ENCODE data around the gene ELAVL4.

Gene ELAVL4

DNA sequence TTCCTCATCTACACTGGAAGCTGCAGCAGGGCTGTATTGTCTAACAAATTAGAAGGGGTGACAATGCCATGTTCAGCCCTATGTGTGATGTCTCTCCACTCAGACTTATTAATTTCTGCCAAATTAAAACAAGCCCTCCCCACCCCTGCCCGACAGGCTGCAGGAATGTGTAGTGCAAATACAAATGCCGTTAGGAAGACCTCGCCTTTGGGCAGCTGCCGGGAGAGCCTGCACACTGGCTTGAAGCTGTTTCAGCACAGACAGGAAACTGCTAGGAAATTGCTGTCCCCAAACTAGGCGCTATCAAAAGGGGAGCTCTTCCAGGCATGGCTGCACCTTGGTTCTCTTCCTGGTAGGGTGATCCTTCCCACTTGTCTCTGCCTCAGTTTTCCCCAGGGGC, 135.2 kb downstream of the ELAVL4 start:
- in situ Hi-C loops (cut with MboI; ENCODE audit: low sequenced_read_pairs, unreplicated experiment) = no loop called here
- DNase-seq (ENCODE audit: low spot score) = no peak
- TF ChIP-seq, protein P1, sequence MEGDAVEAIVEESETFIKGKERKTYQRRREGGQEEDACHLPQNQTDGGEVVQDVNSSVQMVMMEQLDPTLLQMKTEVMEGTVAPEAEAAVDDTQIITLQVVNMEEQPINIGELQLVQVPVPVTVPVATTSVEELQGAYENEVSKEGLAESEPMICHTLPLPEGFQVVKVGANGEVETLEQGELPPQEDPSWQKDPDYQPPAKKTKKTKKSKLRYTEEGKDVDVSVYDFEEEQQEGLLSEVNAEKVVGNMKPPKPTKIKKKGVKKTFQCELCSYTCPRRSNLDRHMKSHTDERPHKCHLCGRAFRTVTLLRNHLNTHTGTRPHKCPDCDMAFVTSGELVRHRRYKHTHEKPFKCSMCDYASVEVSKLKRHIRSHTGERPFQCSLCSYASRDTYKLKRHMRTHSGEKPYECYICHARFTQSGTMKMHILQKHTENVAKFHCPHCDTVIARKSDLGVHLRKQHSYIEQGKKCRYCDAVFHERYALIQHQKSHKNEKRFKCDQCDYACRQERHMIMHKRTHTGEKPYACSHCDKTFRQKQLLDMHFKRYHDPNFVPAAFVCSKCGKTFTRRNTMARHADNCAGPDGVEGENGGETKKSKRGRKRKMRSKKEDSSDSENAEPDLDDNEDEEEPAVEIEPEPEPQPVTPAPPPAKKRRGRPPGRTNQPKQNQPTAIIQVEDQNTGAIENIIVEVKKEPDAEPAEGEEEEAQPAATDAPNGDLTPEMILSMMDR (IDR thresholded peaks at IDR 0.05; ENCODE audit: borderline replicate concordance, control extremely low read depth, extremely low read depth, insufficient read depth, missing control alignments) = no peak

DNA sequence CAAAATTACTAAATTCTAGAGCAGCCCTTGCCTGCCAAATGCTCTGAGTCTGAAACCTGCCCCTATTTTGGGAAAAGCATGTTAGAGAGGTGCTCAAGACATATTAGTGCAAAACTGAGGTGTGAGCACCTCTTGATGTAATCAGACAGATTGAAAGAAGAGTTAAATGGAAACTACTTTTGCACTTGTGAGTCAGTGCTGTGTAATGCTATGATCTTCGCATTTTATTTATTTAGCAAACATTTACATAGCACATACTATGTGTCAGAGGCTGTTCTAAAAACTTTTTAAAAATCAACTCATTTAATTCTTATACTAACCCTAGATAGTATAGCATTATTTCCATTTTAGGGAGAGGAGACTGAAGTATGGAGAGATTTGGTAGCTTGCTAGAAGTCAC, 138.1 kb downstream of the ELAVL4 start:
- in situ Hi-C loops (cut with MboI; ENCODE audit: low sequenced_read_pairs, unreplicated experiment) = no loop called here
- no peak for DNase-seq (ENCODE audit: low spot score)
- TF ChIP-seq, protein P1 (IDR thresholded peaks at IDR 0.05; ENCODE audit: borderline replicate concordance, control extremely low read depth, extremely low read depth, insufficient read depth, missing control alignments) = no peak

DNA sequence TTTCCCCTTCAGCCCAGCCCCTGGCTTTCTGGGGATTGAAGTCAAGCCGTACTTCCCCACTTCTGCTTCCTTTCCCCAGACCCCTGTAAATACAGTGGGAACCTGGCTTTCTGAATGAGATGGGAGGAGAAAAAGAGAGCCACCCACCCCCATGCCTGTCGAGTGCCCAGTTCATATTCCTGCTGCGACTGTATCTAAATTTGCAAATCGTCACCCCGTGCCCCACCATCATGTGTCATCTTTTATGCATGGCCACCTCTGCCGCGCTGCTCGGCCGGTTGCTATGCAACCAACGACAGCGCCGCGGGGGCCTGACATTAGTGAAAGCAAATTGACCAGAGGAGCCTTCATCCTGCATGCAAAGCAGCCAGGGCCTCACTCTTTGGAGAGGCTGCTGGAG, 143.0 kb downstream of the ELAVL4 start:
- DNase-seq (ENCODE audit: low spot score) = peak; percentile 45
- TF ChIP-seq, protein P1 (IDR thresholded peaks at IDR 0.05; ENCODE audit: borderline replicate concordance, control extremely low read depth, extremely low read depth, insufficient read depth, missing control alignments) = no peak
- in situ Hi-C loops (cut with MboI; ENCODE audit: low sequenced_read_pairs, unreplicated experiment) = no loop called here

DNA sequence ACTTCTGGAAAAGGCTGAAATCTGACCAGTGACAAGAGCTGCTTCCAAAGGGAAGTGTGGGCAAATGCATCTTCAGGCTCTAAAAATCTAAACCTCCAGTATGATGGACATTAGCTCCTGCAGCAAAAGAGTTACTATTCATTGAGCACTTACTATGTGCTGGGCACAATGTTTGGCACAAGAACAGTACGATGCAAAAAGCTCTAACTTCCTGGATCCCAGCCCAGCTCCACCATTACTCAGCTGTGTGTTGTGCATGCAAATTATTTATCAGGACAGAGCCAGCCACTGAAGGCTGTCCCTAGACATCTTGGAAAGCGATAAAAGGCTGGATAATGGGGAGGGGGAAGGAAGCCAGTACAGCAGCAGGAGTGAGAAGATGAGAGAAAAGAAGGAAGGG, 143.5 kb downstream of the ELAVL4 start:
- DNase-seq (ENCODE audit: low spot score) = no peak
- in situ Hi-C loops (cut with MboI; ENCODE audit: low sequenced_read_pairs, unreplicated experiment) = no loop called here
- TF ChIP-seq, protein P1 (IDR thresholded peaks at IDR 0.05; ENCODE audit: borderline replicate concordance, control extremely low read depth, extremely low read depth, insufficient read depth, missing control alignments) = no peak

Measured in GM13976 (cell line).